Diencephalon (tissue), 1 donor: ENCODE measurements around the gene SLC6A12. TPM values are rescaled to one million over a fixed set of nuclear protein-coding genes. Genes with fewer than 3 reads are reported as not detected.

ENCODE experiments used
- total RNA-seq: library from RNA; depleted of rRNA; stranded (reverse); fragments of >200 nt; gene quantifications from one replicate; pipeline ENCODE4 v1.2.3, GENCODE V29; 2014

Gene SLC6A12
- total RNA-seq, result 11.8 TPM

DNA sequence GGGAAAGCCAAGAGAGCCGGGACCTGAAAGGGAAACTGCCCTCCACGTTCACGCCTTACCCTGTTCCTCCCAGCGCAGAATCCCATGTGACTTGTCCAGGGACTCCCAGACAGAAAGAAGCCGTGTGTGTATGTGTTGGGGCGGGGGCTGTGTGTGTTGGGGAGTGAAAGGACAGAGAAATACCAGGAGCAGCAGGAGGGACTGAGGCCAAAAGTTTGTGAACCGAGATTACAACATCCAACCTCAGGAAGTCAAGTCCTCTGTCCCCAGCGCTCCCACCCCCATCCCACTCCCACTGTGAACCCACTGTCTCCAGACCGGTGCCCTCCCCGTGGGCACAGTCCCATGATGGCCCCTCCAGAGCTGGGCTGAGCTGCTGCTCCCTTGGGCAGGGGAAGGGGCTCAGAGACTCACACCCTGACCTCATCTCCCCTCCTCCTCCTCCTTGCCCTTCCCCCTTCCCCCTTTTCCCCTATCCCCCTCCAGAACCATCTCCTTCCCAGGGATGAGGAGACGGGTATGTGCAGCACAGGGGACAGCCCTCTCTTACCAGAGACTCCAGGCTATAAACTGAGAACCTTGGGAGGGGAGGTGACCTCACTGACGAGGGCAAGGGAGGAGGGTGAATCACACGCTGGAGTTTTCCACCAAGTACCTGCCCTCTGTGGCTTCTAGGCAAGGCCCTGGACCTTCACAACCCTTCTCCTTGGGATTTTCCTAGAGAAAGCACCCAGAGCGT is at the start of gene SLC6A12:
Gene SLC6A12 (minus strand): TSS at position 155 of the 739 bp plus-strand sequence. CDS start 4,171 bp downstream, outside the sequence.

GRCh38 chr12:262817-263216 is 48.9 kb upstream of the SLC6A12 start, which contains the start of gene SLC6A13:
Gene SLC6A13, minus strand, starts transcription at chr12:262836. Its CDS starts 2,784 bp downstream, at chr12:260052.

Other genes with a start within 250 kb of the SLC6A12 start
- 11.1 TPM for gene IQSEC3, start 147.4 kb downstream of the SLC6A12 start, total RNA-seq
- 17.8 TPM for gene SLC6A13, start 48.7 kb upstream of the SLC6A12 start, total RNA-seq
- 56.3 TPM for gene KDM5A, start 175.2 kb upstream of the SLC6A12 start, total RNA-seq
- gene CCDC77, start 187.5 kb upstream of the SLC6A12 start, total RNA-seq, result 15.2 TPM
- gene B4GALNT3, start 245.8 kb upstream of the SLC6A12 start, total RNA-seq, result 3.0 TPM